GM21526 (cell line): ENCODE measurements around the gene NRXN3.

ENCODE experiments used
- ATAC-seq: cut with Tn5 transposase; IDR thresholded peaks from one replicate; pipeline ENCODE4 v1.9.1; 2021; ENCODE audit warnings: moderate library complexity; ENCODE audit not compliant: unreplicated experiment, low FRiP score

NRXN3 gene

DNA sequence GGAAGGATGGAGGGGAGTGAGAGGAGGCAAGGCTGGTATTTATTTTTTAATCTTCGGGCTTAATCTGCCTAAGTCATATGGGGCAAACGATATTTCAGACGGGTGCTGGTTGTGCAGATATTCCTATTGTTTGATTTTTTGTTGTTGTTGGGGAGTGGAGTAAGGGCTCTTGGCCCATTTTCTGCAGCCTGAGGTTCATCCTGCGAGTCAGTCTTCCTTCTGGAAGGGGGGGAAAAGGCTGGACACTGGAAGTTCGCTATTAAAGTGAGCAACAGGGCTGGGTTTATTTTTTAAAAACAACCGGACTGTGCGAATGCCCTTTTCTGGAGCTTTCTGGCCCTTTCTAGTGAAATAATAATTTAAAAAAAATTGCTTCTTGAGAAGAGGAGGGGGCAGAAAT is 2.3 kb downstream of the NRXN3 start:
- no peak for ATAC-seq

DNA sequence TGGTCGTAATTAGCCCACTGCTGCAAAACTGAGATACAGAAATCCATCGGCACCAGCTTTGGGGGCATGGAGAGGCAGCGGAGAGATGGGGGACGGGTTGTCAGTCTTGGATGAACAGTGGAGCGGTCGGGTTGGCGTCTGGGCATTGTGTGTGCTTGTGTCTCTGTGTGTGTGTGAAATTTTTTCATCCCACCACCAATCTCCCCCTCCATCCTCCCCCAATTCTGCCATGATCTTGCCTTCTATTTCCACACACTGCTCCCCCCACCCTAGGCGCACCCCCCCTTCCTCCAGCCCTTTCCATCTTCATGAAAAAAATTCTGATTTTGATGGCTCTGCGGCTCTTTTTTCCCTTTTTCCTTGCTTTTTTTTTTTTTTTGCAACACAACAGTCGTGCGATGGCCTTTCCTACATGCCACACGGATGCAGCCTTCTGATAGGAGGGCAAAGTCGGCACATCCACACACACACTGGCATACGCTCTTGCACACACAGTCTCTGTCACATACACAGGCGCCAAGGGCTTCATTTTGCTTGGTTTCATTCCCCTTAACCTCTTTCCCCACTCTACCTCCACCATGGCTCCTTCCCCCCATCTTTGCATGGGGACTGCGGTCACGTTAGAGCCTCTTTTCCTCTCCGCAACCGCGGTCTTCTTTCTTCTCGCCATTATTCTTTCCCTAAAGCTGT is 3.3 kb downstream of the NRXN3 start:
- ATAC-seq: no peak

DNA sequence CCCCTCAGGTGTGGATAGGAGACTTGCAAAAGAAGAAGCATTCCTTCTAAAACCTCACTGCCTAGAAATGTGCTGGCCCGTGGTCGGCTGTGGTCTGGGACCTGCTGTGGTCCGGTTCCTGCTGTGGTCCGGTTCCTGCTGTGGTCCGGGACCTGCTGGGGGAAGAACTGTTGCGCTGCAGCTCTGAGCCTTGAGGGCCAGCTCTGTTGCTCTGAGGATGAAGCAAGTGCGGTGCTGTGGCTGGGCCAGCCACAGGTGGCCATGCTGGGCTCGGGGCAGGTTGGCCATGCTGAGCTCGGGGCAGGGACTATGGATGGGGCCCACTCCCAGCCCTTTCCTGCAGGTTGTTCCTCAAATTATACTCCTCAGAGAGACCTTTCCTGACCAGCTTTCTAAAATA is 5.2 kb downstream of the NRXN3 start:
- no peak for ATAC-seq

DNA sequence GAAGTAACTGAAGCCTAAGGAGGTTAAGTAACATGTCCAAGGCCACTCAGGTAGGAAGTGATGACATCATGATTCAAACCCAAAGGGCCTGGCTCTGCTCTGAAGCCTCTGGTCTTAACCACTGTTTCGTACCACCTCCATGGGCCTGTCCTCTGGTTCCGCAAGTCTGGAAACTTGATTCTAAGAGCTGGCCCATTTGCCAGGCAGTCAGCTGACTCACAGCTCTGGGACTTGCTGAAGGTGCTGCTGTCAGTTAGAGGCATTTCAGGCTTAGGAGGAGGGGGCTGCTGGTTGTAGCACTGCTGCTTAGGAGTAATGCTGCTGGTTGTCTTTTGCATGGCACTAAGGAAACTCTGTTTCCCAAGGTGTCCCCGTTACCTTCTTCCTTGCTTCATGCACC is 7.9 kb downstream of the NRXN3 start:
- no peak for ATAC-seq

GRCh38 chr14:78178971-78179370 is 8.8 kb downstream of the NRXN3 start:
- ATAC-seq: no peak

DNA sequence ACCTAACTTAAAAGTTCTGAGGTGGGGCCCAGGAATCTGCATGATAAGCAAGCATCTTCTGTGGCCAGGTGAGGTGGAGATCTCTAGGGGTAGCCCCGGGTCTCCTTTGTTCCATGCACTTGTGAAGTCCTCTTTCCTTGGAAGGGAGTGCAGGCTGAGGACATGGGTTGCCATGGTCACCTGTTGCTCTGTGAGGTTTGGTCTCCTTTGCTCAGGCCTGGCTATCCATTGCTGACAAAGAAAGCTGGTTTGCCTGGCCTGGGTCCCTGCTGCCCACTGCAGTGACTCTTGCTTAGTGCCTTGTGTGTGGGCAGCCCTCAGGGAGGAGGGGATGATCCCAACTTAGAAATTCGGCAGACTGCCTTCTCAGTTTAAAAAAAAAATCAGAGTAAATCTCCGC is 11.1 kb downstream of the NRXN3 start:
- no peak for ATAC-seq

DNA sequence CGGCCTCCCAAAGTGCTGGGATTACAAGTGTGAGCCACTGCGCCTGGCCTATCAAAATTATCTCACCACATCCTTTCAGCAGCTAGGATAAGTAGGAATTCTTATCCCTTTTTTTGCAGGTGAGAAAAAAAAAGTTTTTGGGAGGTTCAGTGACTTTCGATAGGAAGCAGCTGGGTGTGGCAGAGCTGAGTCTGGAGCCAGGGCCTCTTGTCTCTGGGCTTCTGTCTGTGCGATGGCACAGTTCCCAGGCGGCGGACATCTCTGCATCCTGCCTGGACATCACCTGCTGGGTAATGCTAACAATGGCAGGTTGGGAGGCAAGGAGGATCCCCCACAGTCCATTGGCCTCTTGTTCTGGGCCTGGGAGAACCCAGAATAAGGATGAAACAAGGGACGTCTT is 12.5 kb downstream of the NRXN3 start:
- no peak for ATAC-seq

GRCh38 chr14:78184157-78184556 is 14.0 kb downstream of the NRXN3 start:
- ATAC-seq: no peak

DNA sequence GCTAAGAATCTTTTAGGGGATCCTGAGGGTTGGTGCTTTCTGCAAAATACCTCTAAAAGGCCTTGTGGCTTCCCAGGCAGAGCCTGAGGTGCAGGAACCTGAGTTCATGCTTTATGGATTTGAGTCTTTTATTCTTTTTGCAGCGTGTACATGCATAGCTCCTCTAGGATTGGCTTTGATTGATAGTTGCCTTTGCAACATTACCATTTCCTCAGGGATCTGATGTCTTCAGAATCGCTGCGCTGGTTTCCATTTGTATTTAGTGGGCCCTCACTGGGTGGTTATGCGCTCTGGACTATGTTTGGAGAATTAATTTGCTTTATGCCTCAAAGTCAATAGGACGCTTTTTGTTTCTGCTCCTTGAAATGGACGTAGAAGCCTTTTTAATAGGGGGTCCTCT is 16.1 kb downstream of the NRXN3 start:
- no peak for ATAC-seq

GRCh38 chr14:78188882-78189281 is 18.7 kb downstream of the NRXN3 start:
- no peak for ATAC-seq

DNA sequence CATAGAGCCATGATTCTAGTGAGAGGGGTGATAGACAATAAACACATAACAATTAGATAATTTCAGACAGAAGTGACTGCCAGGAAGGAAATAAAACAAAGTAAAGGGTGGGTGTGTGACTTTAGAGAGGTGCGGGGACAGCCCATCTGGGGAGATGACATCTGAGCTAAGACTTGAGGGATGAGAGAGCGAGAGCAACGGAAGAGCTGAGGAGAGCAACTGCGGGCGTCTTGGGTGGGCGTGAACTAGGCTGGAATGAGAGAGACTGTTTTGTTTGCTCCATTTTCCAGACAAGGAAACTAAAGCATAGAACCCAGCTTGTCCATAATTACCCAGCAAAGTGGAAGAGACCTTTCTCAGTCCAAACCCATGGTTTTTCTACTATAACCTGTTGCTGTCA is 25.3 kb downstream of the NRXN3 start:
- no peak for ATAC-seq

GRCh38 chr14:78196323-78196722 is 26.1 kb downstream of the NRXN3 start:
- no peak for ATAC-seq

- ATAC-seq: no peak
These were observed 26.9 kb downstream of the NRXN3 start for GRCh38 chr14:78197051-78197450.

- ATAC-seq: no peak
These were observed 32.0 kb downstream of the NRXN3 start for GRCh38 chr14:78202163-78202562.

- ATAC-seq: no peak
These were observed 32.8 kb downstream of the NRXN3 start for GRCh38 chr14:78202976-78203375.

DNA sequence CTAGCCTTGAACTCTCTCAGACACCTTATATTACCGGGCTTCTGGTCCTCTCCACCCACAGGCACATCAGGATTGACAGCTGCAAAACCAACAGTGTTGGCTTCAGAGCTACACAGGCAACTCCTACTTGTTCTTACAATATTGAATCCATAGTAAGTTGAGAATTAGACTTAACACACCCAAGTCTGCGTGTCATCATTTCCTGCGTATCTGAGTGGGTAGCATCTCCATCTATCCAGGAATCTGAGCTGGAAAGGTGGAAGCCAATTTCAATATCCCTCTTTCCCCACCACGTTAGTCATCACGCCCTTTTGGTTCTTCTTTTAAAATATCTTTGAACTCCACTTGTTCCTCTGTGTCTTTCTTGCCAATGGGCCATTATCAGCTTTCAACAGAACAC is 37.2 kb downstream of the NRXN3 start:
- no peak for ATAC-seq

- no peak for ATAC-seq
These were observed 50.1 kb downstream of the NRXN3 start for GRCh38 chr14:78220273-78220672.

DNA sequence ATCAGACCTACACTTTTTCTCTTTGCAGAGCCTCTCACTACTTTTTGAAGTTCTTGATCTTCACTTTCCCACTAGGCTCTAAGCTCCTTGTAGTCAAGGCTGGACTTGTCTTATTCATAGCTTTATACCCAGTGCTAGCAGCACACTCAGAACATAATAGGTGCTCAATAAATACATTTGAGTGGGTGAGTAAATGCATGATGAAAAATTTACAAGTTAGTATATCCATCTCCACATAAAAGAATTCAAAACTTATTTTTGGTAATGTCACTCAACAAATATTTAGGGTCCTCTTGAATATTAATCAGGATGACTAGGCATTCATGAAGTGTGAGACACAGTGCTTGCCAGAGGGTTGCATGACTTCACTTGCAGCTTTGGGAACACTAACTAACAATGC is 52.6 kb downstream of the NRXN3 start:
- ATAC-seq: no peak

GRCh38 chr14:78227248-78228077 is 57.3 kb downstream of the NRXN3 start:
- ATAC-seq: no peak

- no peak for ATAC-seq
These were observed 58.6 kb downstream of the NRXN3 start for GRCh38 chr14:78228702-78229327.

- ATAC-seq: no peak
These were observed 62.2 kb downstream of the NRXN3 start for GRCh38 chr14:78232231-78233000.
